GM03348 (cell line): ENCODE results near the gene FAM228A.
"Not testable (repeated sequence)": the region's sequence is repeated elsewhere in the genome, so short reads cannot be mapped to it uniquely, and the experiment has no call there.

Experiments
- DNase-seq: peaks from one replicate; pipeline ENCODE4 v3.0.0; 2012; ENCODE audit warnings: low spot score

FAM228A gene

GRCh38 chr2:24174851-24175277 is at the start of gene FAM228A:
Gene FAM228A, plus strand, starts transcription at chr2:24175053. Its CDS starts 428 bp downstream, at chr2:24175481.
- no peak for DNase-seq

- no peak for DNase-seq
These were observed 48.9 kb upstream of the FAM228A start for GRCh38 chr2:24125956-24126355.

GRCh38 chr2:24132543-24132942 is 42.3 kb upstream of the FAM228A start:
- DNase-seq = no peak

DNA sequence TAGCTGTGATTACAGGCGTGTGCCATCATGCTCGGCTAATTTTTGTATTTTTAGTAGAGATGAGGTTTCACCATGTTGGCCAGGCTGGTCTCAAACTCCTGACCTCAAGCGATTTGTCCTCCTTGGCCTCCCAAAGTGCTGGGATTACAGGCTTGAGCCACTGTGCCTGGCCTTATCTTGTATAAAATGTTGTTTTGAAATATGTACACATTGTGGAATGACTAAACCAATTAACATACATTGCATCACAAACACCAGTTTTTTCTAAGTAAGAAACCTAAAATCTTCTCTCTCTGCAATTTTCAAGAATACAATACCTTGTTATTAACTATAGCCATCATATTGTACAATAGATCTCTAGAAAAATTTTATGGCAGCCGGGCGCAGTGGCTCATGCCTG is 34.5 kb upstream of the FAM228A start:
- DNase-seq = not testable (repeated sequence)

GRCh38 chr2:24147364-24147763 is 27.5 kb upstream of the FAM228A start:
- DNase-seq = no peak

DNA sequence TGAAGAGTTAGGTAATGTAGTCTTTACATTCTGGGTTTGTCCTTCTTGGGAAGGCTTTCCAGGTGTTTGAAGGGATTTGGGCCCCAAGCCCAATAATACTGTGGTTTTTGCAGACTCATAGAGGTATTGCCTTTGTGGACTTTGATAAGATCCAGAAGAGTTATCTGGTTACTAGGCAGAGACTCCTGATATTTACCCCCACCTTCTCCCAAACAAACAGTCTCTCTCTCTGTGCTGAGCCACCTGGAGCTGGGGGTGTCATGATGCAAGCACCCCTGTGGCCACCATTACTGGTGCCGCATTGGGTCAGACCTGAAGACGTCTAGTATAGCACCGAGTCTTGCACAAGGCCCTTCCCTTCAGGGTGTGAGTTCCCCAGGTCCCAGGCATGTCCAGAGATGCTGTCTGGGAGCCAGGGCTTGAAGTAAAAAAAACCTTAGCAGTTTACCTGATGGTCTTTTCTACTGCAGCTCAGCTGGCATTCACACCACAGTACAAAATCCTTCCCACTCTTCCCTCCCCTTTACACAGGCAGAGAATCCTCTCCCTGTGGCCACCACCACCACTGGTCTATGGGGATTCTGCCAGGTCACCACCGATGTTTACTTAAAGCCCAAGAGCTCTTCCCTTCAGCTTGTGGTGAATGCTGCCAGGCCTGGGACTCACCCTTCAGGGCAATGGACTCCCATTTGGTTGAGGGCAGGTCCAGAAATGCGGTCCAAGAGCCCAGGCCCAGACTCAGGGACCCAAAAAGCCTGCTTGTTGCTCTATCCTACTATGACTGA is 22.2 kb upstream of the FAM228A start:
- no peak for DNase-seq

DNA sequence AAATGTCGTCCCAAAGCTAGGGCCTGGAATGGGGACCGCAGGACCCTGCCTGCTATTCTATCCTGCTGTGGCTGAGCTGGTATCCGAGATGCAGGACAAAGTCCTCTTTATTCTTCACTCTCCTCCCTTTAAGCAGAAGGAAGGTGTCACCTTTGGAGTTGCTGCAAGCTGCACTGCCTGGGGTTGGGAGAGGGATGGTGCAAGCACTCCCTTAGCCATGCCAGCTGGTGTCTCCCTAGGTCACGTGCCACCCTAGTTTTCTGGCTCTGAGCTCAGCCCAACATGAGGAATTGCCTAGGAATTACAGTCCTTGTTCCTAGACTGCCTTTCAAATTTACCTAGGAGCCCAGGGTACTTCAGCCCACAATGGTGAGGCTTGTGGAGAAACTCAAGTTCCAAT is 21.4 kb upstream of the FAM228A start:
- no peak for DNase-seq

GRCh38 chr2:24158131-24158530 is 16.7 kb upstream of the FAM228A start:
- no peak for DNase-seq

DNA sequence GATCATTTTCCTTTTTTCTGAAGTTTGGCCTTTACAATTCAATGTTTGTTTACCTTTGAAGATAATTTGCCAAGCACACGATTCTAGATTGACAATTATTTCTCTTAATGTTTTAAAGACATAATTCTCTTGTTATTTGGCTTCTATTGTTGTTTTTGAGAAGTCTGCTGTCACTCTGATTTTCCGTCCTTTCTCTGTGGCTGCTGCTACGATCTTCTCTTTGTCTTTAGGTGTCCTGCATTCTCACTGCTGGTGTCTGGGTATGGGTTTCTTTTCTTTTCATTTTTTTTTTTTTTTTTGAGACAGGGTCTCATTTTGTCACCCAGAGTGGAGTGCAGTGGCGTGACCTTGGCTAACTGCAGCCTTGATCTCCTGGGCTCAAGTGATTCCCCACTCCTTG is 15.1 kb upstream of the FAM228A start:
- no peak for DNase-seq

GRCh38 chr2:24160761-24161160 is 14.1 kb upstream of the FAM228A start:
- DNase-seq = no peak

GRCh38 chr2:24162494-24162893 is 12.4 kb upstream of the FAM228A start:
- no peak for DNase-seq

DNA sequence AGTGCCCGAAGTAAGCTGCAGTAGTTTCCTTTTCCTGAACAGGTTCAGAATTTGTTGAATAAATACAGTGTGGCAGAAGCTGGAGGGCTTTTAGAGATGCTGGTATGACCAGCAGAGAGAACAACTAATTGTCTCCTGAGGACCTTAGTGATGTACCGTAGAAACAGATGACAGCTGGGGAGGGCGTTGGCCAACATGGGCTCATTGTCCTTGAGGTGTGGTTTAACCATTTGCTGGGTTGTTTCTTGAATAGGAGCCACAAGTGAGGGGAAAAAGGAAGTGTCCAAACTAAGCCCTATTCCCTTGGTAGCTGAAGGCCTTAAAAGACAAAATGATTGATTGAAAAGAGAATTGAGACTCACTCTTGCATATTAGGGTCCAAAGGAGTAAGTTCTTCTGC is 11.7 kb upstream of the FAM228A start:
- no peak for DNase-seq

DNA sequence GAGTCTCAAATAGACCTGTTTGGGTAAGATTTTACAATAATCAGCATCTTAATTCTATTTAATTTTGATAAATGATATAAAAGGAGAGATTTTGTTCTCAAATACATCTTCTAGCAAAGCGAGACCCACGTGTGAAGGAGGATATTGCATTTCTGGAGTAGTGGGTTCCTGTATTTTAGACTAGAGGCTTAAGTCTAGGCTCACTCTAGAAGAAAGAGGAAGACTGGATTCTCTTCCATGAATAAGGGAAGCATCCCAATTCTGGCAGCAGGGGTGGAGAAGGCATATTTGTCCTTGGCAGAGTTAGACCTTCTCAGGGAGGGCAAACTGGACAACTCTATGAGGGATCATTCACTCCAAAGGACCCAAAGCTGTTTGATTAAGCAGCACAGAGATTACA is 11.3 kb upstream of the FAM228A start:
- DNase-seq = no peak

GRCh38 chr2:24164416-24164973 is 10.4 kb upstream of the FAM228A start:
- DNase-seq = peak; percentile 59

DNA sequence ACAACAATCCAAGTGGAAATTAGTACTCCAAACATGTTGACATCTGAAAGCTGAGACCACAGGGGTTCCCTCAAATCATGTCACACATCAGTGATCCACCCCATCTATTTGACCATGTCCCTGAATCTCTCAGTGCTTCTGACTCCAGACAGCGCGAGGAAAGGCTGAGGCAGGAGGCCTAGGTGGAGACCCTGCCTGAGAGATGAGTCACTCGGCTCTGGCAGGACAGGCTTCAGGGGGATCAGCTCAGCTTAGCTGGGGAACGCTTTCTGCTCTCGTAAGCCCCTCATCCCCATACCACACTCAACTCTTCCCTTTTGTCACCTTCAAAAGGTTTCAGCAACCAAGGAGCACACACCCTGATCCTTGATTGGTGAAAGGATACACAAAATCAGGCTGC is 5.8 kb upstream of the FAM228A start:
- DNase-seq = no peak

- peak; percentile 74 for DNase-seq
These were observed 856 bp downstream of the FAM228A start for GRCh38 chr2:24175631-24176187.

DNA sequence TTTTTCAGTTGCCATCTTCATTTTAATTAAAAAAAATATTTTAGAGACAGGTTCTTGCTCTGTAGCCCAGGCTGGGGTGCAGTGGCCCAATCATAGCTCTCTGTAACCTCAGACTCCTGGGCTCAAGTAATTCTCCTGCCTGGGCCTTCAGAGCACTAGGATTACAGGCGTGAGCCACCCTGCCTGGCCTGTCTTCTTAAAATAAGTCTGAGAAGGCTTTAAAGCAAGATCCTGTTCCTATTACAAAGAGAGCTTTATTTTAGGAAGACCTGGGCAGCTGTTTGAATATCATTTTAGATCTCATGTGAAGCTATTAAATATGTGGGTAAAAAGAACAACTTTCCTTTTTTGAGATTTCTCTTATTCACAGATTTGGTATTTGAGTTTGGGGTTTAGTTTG is 1.5 kb downstream of the FAM228A start:
- no peak for DNase-seq

DNA sequence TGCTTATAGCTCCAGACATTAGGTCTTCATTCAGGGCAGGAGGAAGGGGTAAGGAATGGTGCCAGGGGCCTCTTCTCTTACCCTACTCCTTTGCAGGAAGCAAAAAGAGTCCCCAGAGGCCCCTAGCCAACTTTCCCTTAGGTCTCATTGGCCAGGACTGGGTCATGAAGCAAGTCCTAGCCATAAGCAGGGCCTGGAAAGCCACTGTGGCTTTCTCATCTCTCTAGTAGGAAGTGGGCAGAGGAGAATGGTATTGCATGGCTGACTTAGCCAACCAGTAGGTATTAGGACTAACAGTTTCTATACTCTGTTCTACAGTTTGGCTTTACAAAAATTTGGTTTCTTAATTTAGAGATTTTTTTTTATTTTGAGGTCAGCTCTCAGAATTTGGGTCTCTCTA is 4.8 kb downstream of the FAM228A start:
- DNase-seq = no peak

DNA sequence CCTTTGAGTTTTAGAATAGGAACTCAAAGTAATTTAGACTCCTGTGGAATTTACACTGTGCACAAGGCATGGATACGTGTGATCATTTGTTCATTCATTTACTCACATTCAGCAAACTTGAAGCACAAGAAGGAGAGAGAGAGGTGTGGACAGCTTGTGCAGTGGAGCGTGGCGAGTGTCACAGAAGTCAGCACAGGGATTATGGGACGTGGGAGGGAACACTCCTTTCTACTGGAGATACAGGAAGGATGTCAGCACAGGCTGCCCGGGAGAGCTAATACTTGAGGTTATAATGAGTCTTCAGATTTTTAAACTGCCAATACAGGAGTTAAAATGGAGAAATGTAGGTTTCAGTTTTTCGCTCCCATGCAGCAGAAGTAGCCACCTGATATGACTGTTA is 7.0 kb downstream of the FAM228A start:
- DNase-seq = no peak

- DNase-seq = no peak
These were observed 7.7 kb downstream of the FAM228A start for GRCh38 chr2:24182507-24182906.

DNA sequence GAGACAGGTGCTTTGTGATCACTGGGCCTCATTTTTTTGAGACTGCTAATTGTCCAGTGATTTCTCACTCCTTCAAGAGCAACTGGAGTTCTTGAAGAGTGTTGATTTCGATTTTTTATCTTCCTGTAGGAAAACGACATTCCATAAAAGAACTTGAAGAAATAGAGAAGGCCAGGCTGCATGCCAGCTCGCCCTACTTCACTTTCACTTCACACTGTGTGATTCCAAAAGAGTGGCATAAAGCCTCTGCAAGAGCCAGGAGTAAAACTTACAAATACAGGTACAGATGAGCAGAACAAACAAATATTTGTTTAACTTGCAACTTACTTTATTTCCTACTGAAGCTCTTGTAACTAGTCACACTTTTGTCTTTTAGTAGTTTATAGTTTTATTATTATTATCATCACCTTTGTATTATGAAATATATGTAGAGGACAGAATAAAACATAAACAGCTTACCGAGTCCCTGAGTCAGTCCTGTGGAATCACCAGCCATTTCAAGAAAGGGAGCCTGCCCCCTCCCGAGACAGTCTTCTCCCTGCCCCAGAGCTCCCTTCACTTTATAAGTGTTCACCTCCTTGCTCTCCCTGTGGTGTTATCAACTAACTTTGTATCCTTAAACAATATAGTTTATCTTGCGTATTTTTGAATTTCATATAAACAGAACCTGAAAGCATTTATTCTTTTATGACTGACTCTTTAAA is 8.7 kb downstream of the FAM228A start:
- DNase-seq = no peak

DNA sequence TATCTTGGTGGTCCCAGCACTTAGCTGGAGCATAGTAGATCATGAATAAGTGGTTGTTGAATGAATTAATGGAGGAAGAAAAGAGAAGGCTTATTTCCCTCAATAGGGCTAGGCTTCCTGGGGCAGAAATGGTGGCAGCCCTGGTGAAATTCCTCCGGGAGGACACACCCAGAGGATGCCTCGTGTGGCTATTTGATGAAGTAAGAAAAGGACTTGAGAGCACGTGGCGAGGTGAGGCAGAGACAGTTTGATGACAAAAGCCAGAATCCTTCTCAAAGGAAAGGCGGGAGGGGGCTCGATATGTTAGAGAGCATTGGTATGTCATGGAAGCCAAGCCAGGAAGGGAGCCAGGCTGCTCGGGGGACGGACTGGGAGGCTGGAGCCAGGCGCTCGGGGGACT is 14.7 kb downstream of the FAM228A start:
- no peak for DNase-seq

GRCh38 chr2:24190503-24190902 is 15.7 kb downstream of the FAM228A start:
- DNase-seq = no peak
